ENCODE results near the gene DUSP23. TPM values are rescaled to one million over a fixed set of nuclear protein-coding genes. Genes with fewer than 3 reads are reported as not detected.

Gene DUSP23
- total RNA-seq, 1 experiment from 2014 or later = 20.4 TPM

- DNase-seq = no peak
- no peak overlapping the region for H3K27ac ChIP-seq (ENCODE audit: low read length)
- no peak overlapping the region for H3K9ac ChIP-seq (ENCODE audit: low read length)
- no peaks in the 10 kb centered on the region for H3F3A ChIP-seq (ENCODE audit: low read length, unreplicated experiment)
- CTCF ChIA-PET = no interaction called here
- no peaks in the 10 kb centered on the region for H3K79me2 ChIP-seq (ENCODE audit: low read length)
- TF ChIP-seq EZH2 (IDR thresholded peaks at IDR 0.05; ENCODE audit: low read length, unreplicated experiment) = no peak
- no peak for TF ChIP-seq CTCF (conservative IDR thresholded peaks at IDR 0.05; ENCODE audit: low read depth, low read length)
- TF ChIP-seq EZH2phosphoT487 (IDR thresholded peaks at IDR 0.05; ENCODE audit: borderline replicate concordance, low read length) = no peak
- no peaks in the 10 kb centered on the region for H3K4me1 ChIP-seq (ENCODE audit: insufficient read depth, low read length)
- no peaks in the 10 kb centered on the region for H3K9me2 ChIP-seq (replicated peaks; ENCODE audit: low read length)
- intact Hi-C loops (cut with micrococcal nuclease) = no loop called here
- no peak overlapping the region for H3K4me2 ChIP-seq (ENCODE audit: low read length)
- H3K4me3 ChIP-seq (ENCODE audit: low read length) = no peak overlapping the region
- H3K9me3 ChIP-seq (ENCODE audit: low read length) = no peaks in the 10 kb centered on the region
- no peak for ATAC-seq
- H3K27me3 ChIP-seq (ENCODE audit: low read length) = peaks cover 74% of the 10 kb centered on the region
- H3K36me3 ChIP-seq (ENCODE audit: low read depth, low read length) = no peaks in the 10 kb centered on the region
- POLR2A ChIA-PET (ENCODE audit: unreplicated experiment) = no interaction called here
- no peak overlapping the region for H2AFZ ChIP-seq (ENCODE audit: low read length)
- H4K20me1 ChIP-seq (ENCODE audit: low read length) = no peaks in the 10 kb centered on the region
- no TSS peak for BruUV-seq (replicated peaks)
Observed at GRCh38 chr1:159749630-159750029, 31.1 kb upstream of the DUSP23 start.

GRCh38 chr1:159750621-159751020 lies 30.1 kb upstream of the DUSP23 start:
- Histone ChIP-seq H4K20me1 (ENCODE audit: low read length) (no peaks in the 10 kb centered on the region), H3K9me2 (replicated peaks; ENCODE audit: low read length) (no peaks in the 10 kb centered on the region), H3K27ac (ENCODE audit: low read length) (no peak overlapping the region), H3K9ac (ENCODE audit: low read length) (no peak overlapping the region), H2AFZ (ENCODE audit: low read length) (no peak overlapping the region), H3K4me2 (ENCODE audit: low read length) (no peak overlapping the region), H3K4me1 (ENCODE audit: insufficient read depth, low read length) (no peaks in the 10 kb centered on the region), H3K27me3 (ENCODE audit: low read length) (peaks cover 69% of the 10 kb centered on the region), H3K9me3 (ENCODE audit: low read length) (no peaks in the 10 kb centered on the region), H3K4me3 (ENCODE audit: low read length) (no peak overlapping the region), H3F3A (ENCODE audit: low read length, unreplicated experiment) (no peaks in the 10 kb centered on the region), H3K36me3 (ENCODE audit: low read depth, low read length) (no peaks in the 10 kb centered on the region), H3K79me2 (ENCODE audit: low read length) (no peaks in the 10 kb centered on the region)
- ChIA-PET POLR2A (ENCODE audit: unreplicated experiment) (no interaction called here), CTCF (no interaction called here)
- TF ChIP-seq EZH2phosphoT487 (IDR thresholded peaks at IDR 0.05; ENCODE audit: borderline replicate concordance, low read length) (no peak), EZH2 (IDR thresholded peaks at IDR 0.05; ENCODE audit: low read length, unreplicated experiment) (no peak), CTCF (conservative IDR thresholded peaks at IDR 0.05; ENCODE audit: low read depth, low read length) (no peak)
- no peak for DNase-seq
- no peak for ATAC-seq
- intact Hi-C loops (cut with micrococcal nuclease) = no loop called here
- no TSS peak for BruUV-seq (replicated peaks)

GRCh38 chr1:159751031-159751430 lies 29.7 kb upstream of the DUSP23 start:
- no peaks in the 10 kb centered on the region for H3K9me2 ChIP-seq (replicated peaks; ENCODE audit: low read length)
- ChIA-PET POLR2A (ENCODE audit: unreplicated experiment) (no interaction called here), CTCF (no interaction called here)
- H3K9ac ChIP-seq (ENCODE audit: low read length) = no peak overlapping the region
- H4K20me1 ChIP-seq (ENCODE audit: low read length) = no peaks in the 10 kb centered on the region
- H3K4me1 ChIP-seq (ENCODE audit: insufficient read depth, low read length) = no peaks in the 10 kb centered on the region
- intact Hi-C loops (cut with micrococcal nuclease) = no loop called here
- no peaks in the 10 kb centered on the region for H3K79me2 ChIP-seq (ENCODE audit: low read length)
- ATAC-seq (no peak), DNase-seq (no peak)
- peaks cover 73% of the 10 kb centered on the region for H3K27me3 ChIP-seq (ENCODE audit: low read length)
- H3K4me3 ChIP-seq (ENCODE audit: low read length) = no peak overlapping the region
- H3K36me3 ChIP-seq (ENCODE audit: low read depth, low read length) = no peaks in the 10 kb centered on the region
- TF ChIP-seq EZH2 (IDR thresholded peaks at IDR 0.05; ENCODE audit: low read length, unreplicated experiment) (no peak), CTCF (conservative IDR thresholded peaks at IDR 0.05; ENCODE audit: low read depth, low read length) (no peak), EZH2phosphoT487 (IDR thresholded peaks at IDR 0.05; ENCODE audit: borderline replicate concordance, low read length) (no peak)
- BruUV-seq (replicated peaks) = no TSS peak
- H3K4me2 ChIP-seq (ENCODE audit: low read length) = no peak overlapping the region
- no peaks in the 10 kb centered on the region for H3K9me3 ChIP-seq (ENCODE audit: low read length)
- H3K27ac ChIP-seq (ENCODE audit: low read length) = no peak overlapping the region
- H3F3A ChIP-seq (ENCODE audit: low read length, unreplicated experiment) = no peaks in the 10 kb centered on the region
- no peak overlapping the region for H2AFZ ChIP-seq (ENCODE audit: low read length)

Data from PC-3 (cell line).